ENCODE data around the gene VTI1A.

The VTI1A gene

GRCh38 chr10:112701211-112701877 is 254.3 kb downstream of the VTI1A start:
- no peak overlapping the region for H3K4me3 ChIP-seq (ENCODE audit: low read depth, low read length)
- TF ChIP-seq, protein P1, sequence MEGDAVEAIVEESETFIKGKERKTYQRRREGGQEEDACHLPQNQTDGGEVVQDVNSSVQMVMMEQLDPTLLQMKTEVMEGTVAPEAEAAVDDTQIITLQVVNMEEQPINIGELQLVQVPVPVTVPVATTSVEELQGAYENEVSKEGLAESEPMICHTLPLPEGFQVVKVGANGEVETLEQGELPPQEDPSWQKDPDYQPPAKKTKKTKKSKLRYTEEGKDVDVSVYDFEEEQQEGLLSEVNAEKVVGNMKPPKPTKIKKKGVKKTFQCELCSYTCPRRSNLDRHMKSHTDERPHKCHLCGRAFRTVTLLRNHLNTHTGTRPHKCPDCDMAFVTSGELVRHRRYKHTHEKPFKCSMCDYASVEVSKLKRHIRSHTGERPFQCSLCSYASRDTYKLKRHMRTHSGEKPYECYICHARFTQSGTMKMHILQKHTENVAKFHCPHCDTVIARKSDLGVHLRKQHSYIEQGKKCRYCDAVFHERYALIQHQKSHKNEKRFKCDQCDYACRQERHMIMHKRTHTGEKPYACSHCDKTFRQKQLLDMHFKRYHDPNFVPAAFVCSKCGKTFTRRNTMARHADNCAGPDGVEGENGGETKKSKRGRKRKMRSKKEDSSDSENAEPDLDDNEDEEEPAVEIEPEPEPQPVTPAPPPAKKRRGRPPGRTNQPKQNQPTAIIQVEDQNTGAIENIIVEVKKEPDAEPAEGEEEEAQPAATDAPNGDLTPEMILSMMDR (IDR thresholded peaks at IDR 0.05; ENCODE audit: control insufficient read depth, extremely low read depth, insufficient read depth) = no peak
- DNase-seq (ENCODE audit: low read depth) = no peak

- no peak for DNase-seq (ENCODE audit: low read depth)
- TF ChIP-seq, protein P1 (IDR thresholded peaks at IDR 0.05; ENCODE audit: control insufficient read depth, extremely low read depth, insufficient read depth) = no peak
- no peak overlapping the region for H3K4me3 ChIP-seq (ENCODE audit: low read depth, low read length)
These were observed 254.9 kb downstream of the VTI1A start for GRCh38 chr10:112701878-112702255.

DNA sequence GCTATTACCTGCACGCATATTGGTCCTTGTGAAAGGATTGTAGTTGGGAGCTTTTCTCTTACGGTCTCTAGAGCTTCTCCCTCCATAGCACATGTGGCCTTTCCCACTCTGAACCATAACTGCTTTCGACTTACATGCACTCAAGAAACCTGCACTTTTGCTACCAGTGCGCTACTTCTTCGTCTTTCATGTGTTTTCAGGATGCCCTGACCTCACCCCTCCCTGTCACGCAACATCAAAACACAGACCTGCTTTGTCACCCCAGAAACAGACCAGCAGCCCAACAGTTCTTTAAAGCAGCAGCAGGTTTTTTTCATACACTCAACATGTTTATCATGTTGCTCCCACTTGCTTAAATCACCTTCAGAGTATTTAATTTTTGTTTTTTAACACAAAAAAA is 259.6 kb downstream of the VTI1A start:
- no peak for DNase-seq (ENCODE audit: low read depth)
- TF ChIP-seq, protein P1 (IDR thresholded peaks at IDR 0.05; ENCODE audit: control insufficient read depth, extremely low read depth, insufficient read depth) = no peak
- no peak overlapping the region for H3K4me3 ChIP-seq (ENCODE audit: low read depth, low read length)

GRCh38 chr10:112708461-112708860 is 261.4 kb downstream of the VTI1A start:
- DNase-seq (ENCODE audit: low read depth) = no peak
- TF ChIP-seq, protein P1 (IDR thresholded peaks at IDR 0.05; ENCODE audit: control insufficient read depth, extremely low read depth, insufficient read depth) = no peak
- no peak overlapping the region for H3K4me3 ChIP-seq (ENCODE audit: low read depth, low read length)

- DNase-seq (ENCODE audit: low read depth) = no peak
- TF ChIP-seq, protein P1 (IDR thresholded peaks at IDR 0.05; ENCODE audit: control insufficient read depth, extremely low read depth, insufficient read depth) = no peak
- no peak overlapping the region for H3K4me3 ChIP-seq (ENCODE audit: low read depth, low read length)
These were observed 263.5 kb downstream of the VTI1A start for GRCh38 chr10:112710528-112710927.

DNA sequence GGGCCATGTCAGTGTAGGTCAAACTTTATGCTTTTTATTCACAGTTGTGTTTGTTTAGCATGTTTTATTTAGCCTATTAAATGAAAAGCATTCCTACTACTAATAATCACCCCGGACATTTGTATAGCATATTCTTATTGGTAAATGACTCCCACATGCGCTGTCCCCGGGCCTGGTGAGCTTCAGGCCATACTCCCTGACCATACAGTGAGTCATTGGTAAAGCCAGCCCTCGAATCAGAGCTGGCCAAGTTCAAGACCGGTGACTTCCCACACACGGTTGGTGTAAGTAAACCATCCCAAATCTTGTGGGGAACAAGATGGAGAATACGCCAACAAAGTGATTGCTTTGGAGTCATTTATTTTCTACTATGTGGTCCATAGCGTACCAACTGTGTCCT is 264.4 kb downstream of the VTI1A start:
- TF ChIP-seq, protein P1 (IDR thresholded peaks at IDR 0.05; ENCODE audit: control insufficient read depth, extremely low read depth, insufficient read depth) = no peak
- no peak overlapping the region for H3K4me3 ChIP-seq (ENCODE audit: low read depth, low read length)
- DNase-seq (ENCODE audit: low read depth) = no peak

GRCh38 chr10:112712536-112712935 is 265.5 kb downstream of the VTI1A start:
- no peak for DNase-seq (ENCODE audit: low read depth)
- TF ChIP-seq, protein P1 (IDR thresholded peaks at IDR 0.05; ENCODE audit: control insufficient read depth, extremely low read depth, insufficient read depth) = no peak
- no peak overlapping the region for H3K4me3 ChIP-seq (ENCODE audit: low read depth, low read length)
